MM.1S (cell line): ENCODE measurements around the gene CACNA1H.

ENCODE experiments used
- DNase-seq: peaks from one replicate; pipeline ENCODE4 v3.0.0-alpha.2; 2015
- H2AFZ ChIP-seq: fragments of 300-600 bp; sonication (generic); 2 replicates; pipeline ENCODE4 v1.6.0; 2016; ENCODE audit warnings: antibody characterized with exemption, low read length
- H3F3A ChIP-seq: fragments of 300-600 bp; sonication (generic); 2 replicates; pipeline ENCODE4 v1.6.1; 2016; ENCODE audit warnings: mild to moderate bottlenecking, antibody characterized with exemption, low read length, moderate library complexity, mixed read lengths; ENCODE audit not compliant: insufficient read depth
- H3K27ac ChIP-seq: fragments of 300-600 bp; sonication (generic); 2 replicates; pipeline ENCODE4 v1.5.1; 2016; ENCODE audit warnings: mild to moderate bottlenecking, low read length
- H3K27me3 ChIP-seq: fragments of 300-600 bp; sonication (generic); replicated peaks from 2 replicates; pipeline ENCODE4 v1.6.0; 2016; ENCODE audit warnings: low read length; ENCODE audit not compliant: insufficient read depth
- H3K36me3 ChIP-seq: fragments of 300-600 bp; sonication (generic); replicated peaks from 2 replicates; pipeline ENCODE4 v1.6.1; 2016; ENCODE audit warnings: mild to moderate bottlenecking, low read length, mixed read lengths; ENCODE audit not compliant: insufficient read depth
- H3K4me1 ChIP-seq: fragments of 300-600 bp; sonication (generic); 2 replicates; pipeline ENCODE4 v1.6.1; 2016; ENCODE audit warnings: low read length, mixed read lengths
- H3K4me2 ChIP-seq: fragments of 300-600 bp; sonication (generic); 2 replicates; pipeline ENCODE4 v1.6.0; 2016; ENCODE audit warnings: low read depth, low read length
- H3K4me3 ChIP-seq: fragments of 300-600 bp; sonication (generic); 2 replicates; pipeline ENCODE4 v1.5.1; 2016; ENCODE audit warnings: low read length, mixed read lengths
- H3K79me2 ChIP-seq: fragments of 300-600 bp; sonication (generic); 2 replicates; pipeline ENCODE4 v1.6.1; 2016; ENCODE audit warnings: mixed run types, low read length, mixed read lengths
- H3K9ac ChIP-seq: fragments of 300-600 bp; sonication (generic); 2 replicates; pipeline ENCODE4 v1.6.1; 2016; ENCODE audit warnings: low read length, mixed read lengths
- H3K9me2 ChIP-seq: fragments of 300-600 bp; sonication (generic); replicated peaks from 2 replicates; pipeline ENCODE4 v1.6.1; 2016; ENCODE audit warnings: mild to moderate bottlenecking, low read length, mixed read lengths; ENCODE audit not compliant: insufficient read depth
- H3K9me3 ChIP-seq: fragments of 300-600 bp; sonication (generic); replicated peaks from 2 replicates; pipeline ENCODE4 v1.6.1; 2016; ENCODE audit warnings: mild to moderate bottlenecking, low read length, mixed read lengths; ENCODE audit not compliant: insufficient read depth
- H4K20me1 ChIP-seq: fragments of 300-600 bp; sonication (generic); 2 replicates; pipeline ENCODE4 v1.6.1; 2016; ENCODE audit warnings: mild to moderate bottlenecking, low read length, moderate library complexity, mixed read lengths; ENCODE audit not compliant: insufficient read depth
- EZH2 ChIP-seq: fragments of 300-600 bp; sonication (generic); optimal IDR thresholded peaks from 2 replicates; pipeline ENCODE3; 2017; ENCODE audit warnings: low read depth, mild to moderate bottlenecking, antibody characterized with exemption, low read length, mixed read lengths
- EZH2phosphoT487 ChIP-seq: fragments of 300-600 bp; sonication (generic); IDR thresholded peaks from 2 replicates; pipeline ENCODE4 v1.6.1; 2018; ENCODE audit warnings: antibody characterized with exemption, low read length
- TF ChIP-seq, protein P1 (sequence below): fragments of 300-600 bp; sonication (generic); IDR thresholded peaks from 2 replicates; pipeline ENCODE4 v1.5.1; 2016; ENCODE audit warnings: antibody characterized with exemption, low read length, mixed read lengths

The CACNA1H gene

DNA sequence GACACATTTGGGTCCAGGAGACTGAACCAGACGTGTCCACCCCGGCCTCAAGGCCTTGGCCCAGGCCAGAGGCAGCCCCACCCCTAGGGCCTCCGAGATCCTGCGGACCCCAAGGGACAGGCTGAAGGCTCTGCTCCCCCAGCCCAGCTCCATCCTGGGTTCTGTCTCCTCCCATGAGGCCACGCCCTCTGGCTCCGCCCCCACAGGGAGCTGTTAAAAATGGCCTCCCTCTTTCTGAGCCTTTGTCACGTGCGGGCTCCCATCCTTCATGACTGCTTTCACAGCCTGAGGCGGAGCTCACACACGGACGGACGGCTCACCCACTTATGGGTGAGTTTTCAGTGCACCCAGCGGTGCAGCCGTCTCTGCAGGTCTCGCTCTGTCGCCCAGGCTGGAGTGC is 6.5 kb upstream of the CACNA1H start:
- no peaks in the 10 kb centered on the region for H3F3A ChIP-seq
- TF ChIP-seq, protein P1, sequence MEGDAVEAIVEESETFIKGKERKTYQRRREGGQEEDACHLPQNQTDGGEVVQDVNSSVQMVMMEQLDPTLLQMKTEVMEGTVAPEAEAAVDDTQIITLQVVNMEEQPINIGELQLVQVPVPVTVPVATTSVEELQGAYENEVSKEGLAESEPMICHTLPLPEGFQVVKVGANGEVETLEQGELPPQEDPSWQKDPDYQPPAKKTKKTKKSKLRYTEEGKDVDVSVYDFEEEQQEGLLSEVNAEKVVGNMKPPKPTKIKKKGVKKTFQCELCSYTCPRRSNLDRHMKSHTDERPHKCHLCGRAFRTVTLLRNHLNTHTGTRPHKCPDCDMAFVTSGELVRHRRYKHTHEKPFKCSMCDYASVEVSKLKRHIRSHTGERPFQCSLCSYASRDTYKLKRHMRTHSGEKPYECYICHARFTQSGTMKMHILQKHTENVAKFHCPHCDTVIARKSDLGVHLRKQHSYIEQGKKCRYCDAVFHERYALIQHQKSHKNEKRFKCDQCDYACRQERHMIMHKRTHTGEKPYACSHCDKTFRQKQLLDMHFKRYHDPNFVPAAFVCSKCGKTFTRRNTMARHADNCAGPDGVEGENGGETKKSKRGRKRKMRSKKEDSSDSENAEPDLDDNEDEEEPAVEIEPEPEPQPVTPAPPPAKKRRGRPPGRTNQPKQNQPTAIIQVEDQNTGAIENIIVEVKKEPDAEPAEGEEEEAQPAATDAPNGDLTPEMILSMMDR: no peak
- TF ChIP-seq EZH2phosphoT487 (no peak), EZH2 (no peak)
- no peaks in the 10 kb centered on the region for H3K4me1 ChIP-seq
- H2AFZ ChIP-seq: no peak overlapping the region
- peaks cover 89% of the 10 kb centered on the region for H3K27me3 ChIP-seq
- no peaks in the 10 kb centered on the region for H4K20me1 ChIP-seq
- no peaks in the 10 kb centered on the region for H3K36me3 ChIP-seq
- no peak overlapping the region for H3K27ac ChIP-seq
- no peaks in the 10 kb centered on the region for H3K79me2 ChIP-seq
- no peak overlapping the region for H3K4me2 ChIP-seq
- no peak overlapping the region for H3K4me3 ChIP-seq
- H3K9me3 ChIP-seq: no peaks in the 10 kb centered on the region
- no peak for DNase-seq
- H3K9ac ChIP-seq: no peak overlapping the region
- no peaks in the 10 kb centered on the region for H3K9me2 ChIP-seq

DNA sequence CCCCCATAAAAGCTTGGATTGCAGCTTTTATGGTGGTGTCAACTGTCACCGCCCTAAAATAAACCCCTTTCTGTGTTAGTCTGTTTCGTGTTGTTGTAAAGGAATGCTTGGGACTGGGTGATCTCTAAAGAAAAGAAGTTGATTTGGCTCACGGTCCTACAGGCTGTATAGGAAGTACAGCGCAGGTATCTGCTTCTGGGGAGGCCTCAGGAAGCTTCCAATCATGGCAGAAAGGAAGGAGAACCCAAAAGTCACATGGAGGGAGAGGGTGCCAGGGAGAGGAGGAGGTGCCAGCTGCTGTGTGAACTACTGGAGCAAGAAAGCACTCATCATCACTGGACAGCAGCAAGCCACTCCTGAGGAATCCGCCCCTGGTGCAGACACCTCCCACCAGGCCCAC is 5.9 kb upstream of the CACNA1H start:
- Histone ChIP-seq H3K9me2 (no peaks in the 10 kb centered on the region), H3K27me3 (peaks cover 90% of the 10 kb centered on the region), H3K79me2 (no peaks in the 10 kb centered on the region), H3K27ac (no peak overlapping the region), H4K20me1 (no peaks in the 10 kb centered on the region), H3K4me2 (no peak overlapping the region), H3K4me3 (no peak overlapping the region), H3F3A (no peaks in the 10 kb centered on the region), H3K9me3 (no peaks in the 10 kb centered on the region), H3K36me3 (no peaks in the 10 kb centered on the region), H2AFZ (no peak overlapping the region), H3K4me1 (no peaks in the 10 kb centered on the region), H3K9ac (no peak overlapping the region)
- no peak for DNase-seq
- no peak for TF ChIP-seq EZH2phosphoT487
- TF ChIP-seq, protein P1: no peak
- TF ChIP-seq EZH2: no peak

GRCh38 chr16:1149101-1149636 is 3.7 kb upstream of the CACNA1H start:
- Histone ChIP-seq H3F3A (no peaks in the 10 kb centered on the region), H3K79me2 (no peaks in the 10 kb centered on the region), H3K9ac (no peak overlapping the region), H3K9me2 (no peaks in the 10 kb centered on the region), H3K9me3 (no peaks in the 10 kb centered on the region), H3K27me3 (peaks cover 74% of the 10 kb centered on the region), H3K4me1 (no peaks in the 10 kb centered on the region), H3K27ac (no peak overlapping the region), H3K36me3 (no peaks in the 10 kb centered on the region), H2AFZ (no peak overlapping the region), H4K20me1 (no peaks in the 10 kb centered on the region), H3K4me2 (no peak overlapping the region), H3K4me3 (no peak overlapping the region)
- TF ChIP-seq, protein P1: no peak
- no peak for TF ChIP-seq EZH2
- TF ChIP-seq EZH2phosphoT487: no peak
- DNase-seq: no peak
